ENCODE measurements around the gene EMILIN1.

The EMILIN1 gene

GRCh38 chr2:27081984-27082772, 3.8 kb downstream of the EMILIN1 start:
- DNase-seq: no peak

DNA sequence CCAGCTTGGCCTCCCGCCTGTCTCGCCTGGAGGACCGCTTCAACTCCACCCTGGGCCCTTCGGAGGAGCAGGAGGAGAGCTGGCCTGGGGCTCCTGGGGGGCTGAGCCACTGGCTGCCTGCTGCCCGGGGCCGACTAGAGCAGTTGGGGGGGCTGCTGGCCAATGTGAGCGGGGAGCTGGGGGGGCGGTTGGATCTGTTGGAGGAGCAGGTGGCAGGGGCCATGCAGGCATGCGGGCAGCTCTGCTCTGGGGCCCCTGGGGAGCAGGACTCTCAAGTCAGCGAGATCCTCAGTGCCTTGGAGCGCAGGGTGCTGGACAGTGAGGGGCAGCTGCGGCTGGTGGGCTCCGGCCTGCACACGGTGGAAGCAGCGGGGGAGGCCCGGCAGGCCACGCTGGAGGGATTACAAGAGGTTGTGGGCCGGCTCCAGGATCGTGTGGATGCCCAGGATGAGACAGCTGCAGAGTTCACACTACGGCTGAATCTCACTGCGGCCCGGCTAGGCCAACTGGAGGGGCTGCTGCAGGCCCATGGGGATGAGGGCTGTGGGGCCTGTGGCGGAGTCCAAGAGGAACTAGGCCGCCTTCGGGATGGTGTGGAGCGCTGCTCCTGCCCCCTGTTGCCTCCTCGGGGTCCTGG, 4.5 kb downstream of the EMILIN1 start:
- DNase-seq: no peak

- no peak for DNase-seq
Observed at GRCh38 chr2:27083410-27084296, 5.2 kb downstream of the EMILIN1 start.

GRCh38 chr2:27084297-27085061, 6.1 kb downstream of the EMILIN1 start:
- no peak for DNase-seq

GRCh38 chr2:27085062-27085672, 6.8 kb downstream of the EMILIN1 start:
- DNase-seq: no peak

DNA sequence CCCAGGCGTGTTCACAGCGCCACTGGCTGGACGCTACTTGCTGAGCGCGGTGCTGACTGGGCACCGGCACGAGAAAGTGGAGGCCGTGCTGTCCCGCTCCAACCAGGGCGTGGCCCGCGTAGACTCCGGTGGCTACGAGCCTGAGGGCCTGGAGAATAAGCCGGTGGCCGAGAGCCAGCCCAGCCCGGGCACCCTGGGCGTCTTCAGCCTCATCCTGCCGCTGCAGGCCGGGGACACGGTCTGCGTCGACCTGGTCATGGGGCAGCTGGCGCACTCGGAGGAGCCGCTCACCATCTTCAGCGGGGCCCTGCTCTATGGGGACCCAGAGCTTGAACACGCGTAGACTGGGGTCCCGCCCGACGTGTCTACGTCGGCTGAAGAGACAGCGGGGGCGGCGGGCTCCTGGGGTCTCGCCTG, 7.3 kb downstream of the EMILIN1 start:
- DNase-seq: peak; percentile 45

- DNase-seq: peak; percentile 99
Observed at GRCh38 chr2:27086090-27086723, 7.8 kb downstream of the EMILIN1 start.

GRCh38 chr2:27086724-27087593, 8.5 kb downstream of the EMILIN1 start, which contains the start of gene KHK:
KHK (plus strand) TSS chr2:27086772; CDS start chr2:27087260, 488 bp downstream.
- no peak for DNase-seq

GRCh38 chr2:27087823-27088410, 9.5 kb downstream of the EMILIN1 start:
- no peak for DNase-seq

- DNase-seq: no peak
Observed at GRCh38 chr2:27088634-27089033, 10.2 kb downstream of the EMILIN1 start.

DNA sequence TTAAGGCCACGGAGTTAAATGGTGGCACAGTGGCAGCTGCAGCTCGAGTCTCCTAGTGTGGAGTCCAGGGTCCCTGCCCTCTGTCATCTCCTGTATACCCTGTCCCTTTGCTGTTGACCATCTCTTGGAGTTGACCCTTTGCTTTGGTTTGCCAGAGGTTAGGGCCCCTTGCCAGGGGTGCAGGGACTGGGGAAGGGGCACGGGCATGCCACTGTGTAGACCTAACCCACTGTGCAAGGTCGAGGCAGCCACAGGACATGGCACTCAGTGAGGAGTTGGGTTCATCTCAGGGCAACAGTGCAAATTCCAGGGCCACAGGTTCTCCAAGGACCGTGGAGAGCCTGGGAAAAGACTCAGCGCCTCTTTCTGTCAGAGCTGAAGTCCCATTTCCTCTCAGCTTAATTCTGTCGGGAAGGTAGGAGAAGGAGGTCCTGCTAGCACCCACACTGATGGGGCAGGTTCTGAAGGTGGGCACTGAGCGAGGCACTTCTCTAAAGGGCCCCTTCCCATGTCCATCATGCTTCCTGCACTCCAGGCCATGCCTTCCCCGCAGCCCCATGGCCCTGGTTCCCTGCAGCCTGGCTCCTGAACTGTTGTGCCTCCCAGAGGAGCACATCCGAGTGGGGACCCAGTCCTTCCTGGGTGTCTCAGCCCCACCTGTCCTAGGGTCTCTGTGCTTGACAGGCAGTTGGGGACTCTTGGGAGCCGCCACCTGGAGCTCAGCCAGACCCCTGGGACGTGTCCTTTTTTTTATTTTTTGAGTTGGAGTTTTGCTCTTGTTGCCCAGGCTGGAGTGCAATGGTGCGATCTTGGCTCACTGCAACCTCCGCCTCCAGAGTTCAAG, 10.9 kb downstream of the EMILIN1 start:
- no peak for DNase-seq

- no peak for DNase-seq
Observed at GRCh38 chr2:27091746-27092695, 13.6 kb downstream of the EMILIN1 start.

DNA sequence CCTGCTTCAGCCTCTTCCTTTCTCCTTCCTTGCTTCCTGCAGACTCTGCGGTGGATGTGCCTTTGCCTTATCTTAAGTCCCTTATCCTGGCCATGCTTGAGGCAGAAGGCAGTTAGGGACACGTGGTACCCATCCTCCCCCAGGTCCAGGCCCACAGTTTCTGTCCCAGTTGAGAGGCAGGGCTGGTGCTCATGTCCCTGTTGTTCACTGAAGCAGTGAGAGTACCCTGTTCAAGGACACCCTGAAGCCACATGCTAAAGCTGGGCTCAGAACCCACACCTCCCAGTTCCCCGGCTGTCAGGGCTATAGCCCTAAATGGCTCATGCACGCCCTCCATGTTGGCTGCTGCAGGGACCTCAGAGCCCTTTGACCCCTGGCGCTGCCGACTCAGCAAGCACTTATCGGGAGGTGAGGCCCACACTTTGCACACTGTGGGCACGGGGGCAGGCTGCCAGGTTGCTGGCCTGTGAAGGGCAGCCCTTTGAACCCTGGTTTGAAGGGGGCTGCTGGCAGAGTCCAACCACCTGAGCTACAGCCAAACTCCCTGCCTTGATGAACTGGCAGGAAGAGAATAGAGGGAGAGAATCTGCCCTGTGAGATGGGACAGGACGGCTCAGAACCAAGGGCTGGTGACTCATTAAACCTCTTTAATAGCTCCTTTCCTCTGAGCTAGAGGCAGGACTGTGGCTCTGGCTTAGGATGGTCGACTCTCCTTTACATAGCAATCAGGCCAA, 14.4 kb downstream of the EMILIN1 start:
- DNase-seq: no peak

- no peak for DNase-seq
Observed at GRCh38 chr2:27093430-27094352, 15.3 kb downstream of the EMILIN1 start.

- no peak for DNase-seq
Observed at GRCh38 chr2:27094353-27094984, 16.1 kb downstream of the EMILIN1 start.

- DNase-seq: no peak
Observed at GRCh38 chr2:27095427-27095744, 17.0 kb downstream of the EMILIN1 start.

Measured in activated CD8-positive, alpha-beta memory T cell treated with anti-CD3 and anti-CD28 coated beads, Interleukin-2, amount 50 U/mL, for 4 hours (primary cell).